Lower leg skin (tissue), 3 donors: ENCODE results near the gene BARX2.

ENCODE experiments used
- CTCF ChIP-seq, 3 donors: fragments of 450-650 bp; IDR thresholded peaks; one replicate each; pipeline ENCODE4 v1.5.1; 2016; ENCODE audit warnings: antibody characterized with exemption in 3 of 3, mild to moderate bottlenecking in 3 of 3, moderate library complexity in 2 of 3
- POLR2A ChIP-seq, 2 donors: fragments of 450-650 bp; IDR thresholded peaks; one replicate each; pipeline ENCODE4 v1.6.1; 2016 to 2017; ENCODE audit warnings: antibody characterized with exemption in 2 of 2, mild to moderate bottlenecking in 1 of 2, moderate library complexity in 1 of 2

DNA sequence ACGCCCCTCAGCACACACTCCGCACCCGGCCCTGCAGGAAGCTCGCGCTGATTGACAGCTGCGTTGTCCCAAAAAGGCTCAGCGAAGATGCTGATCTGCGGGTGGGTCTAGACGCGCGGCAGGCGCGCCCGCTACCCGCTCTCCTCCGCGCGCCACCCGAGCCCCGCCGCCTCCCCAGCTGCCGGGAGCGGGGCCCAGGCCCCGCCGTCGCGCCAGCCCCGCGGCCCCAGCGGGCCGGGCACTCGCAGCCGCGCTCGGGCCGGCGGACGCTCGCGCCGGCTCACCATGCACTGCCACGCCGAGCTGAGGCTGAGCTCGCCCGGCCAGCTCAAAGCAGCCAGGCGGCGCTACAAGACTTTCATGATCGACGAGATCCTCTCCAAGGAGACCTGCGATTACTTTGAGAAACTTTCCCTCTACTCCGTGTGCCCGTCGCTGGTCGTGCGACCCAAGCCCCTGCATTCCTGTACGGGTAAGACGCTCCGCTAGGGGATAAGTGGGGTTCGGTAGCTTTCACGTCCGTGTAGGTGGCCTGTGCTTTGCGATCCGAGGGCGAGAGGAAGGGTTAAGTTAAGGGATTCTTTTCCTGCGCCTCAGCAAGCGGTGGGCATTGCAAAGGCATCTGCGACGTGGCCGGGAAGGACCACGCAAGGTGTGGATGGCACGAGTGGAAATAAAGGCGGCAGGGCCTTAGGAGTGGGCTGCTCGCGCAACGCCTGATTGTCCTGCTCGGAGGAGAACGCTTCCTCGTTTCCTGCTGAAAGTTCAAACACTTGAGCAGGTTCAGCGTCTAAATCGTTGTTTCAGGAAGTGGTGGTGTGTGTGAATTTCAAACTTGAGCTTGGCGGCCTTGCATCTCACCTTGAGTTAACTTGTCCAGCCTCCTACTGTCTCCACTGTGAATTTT is at the start of gene BARX2:
- TF ChIP-seq CTCF (IDR thresholded peaks at IDR 0.05) (no peak), POLR2A (IDR thresholded peaks at IDR 0.05) (no peak)
